Stimulated activated CD4-positive, alpha-beta T cell treated with anti-CD3 and anti-CD28 coated beads, Interleukin-12 subunit alpha, Interleukin-12 subunit beta, amount 100 ng/mL, for 24 hours (primary cell): ENCODE results near the gene S100PBP.

Source experiments
- DNase-seq, 2 experiments: peaks; one replicate each; pipeline ENCODE4 v3.0.0-alpha.2; 2020; ENCODE audit warnings: low read depth in 2 of 2

The S100PBP gene

DNA sequence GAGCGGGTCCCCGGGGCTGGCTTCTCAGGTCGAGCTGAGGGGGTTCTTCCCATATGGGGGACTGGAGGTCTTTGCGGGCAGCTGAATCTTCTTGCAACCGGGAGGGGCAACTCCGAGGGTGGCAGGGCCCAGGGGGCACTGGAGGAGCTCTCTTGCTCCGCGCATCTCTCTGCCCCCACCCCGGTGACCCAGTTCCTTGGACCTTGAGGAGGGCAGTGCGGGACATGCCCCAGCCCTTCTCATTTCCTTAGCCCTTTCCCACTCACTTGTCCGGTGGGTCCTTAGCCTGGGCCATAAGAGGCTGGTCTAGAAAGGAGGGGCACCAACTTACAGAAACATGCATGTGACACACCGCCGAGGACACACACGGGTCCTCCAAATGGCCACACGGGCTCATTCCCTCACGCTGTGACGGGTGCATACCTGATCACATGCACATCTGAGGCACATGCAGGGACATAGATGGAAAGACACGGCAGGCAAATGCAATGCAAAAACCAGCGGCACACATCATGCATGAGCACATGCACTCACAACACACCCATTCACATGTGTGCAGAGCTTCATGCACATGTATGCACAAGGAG is 69.5 kb downstream of the S100PBP start:
- DNase-seq: no peak

DNA sequence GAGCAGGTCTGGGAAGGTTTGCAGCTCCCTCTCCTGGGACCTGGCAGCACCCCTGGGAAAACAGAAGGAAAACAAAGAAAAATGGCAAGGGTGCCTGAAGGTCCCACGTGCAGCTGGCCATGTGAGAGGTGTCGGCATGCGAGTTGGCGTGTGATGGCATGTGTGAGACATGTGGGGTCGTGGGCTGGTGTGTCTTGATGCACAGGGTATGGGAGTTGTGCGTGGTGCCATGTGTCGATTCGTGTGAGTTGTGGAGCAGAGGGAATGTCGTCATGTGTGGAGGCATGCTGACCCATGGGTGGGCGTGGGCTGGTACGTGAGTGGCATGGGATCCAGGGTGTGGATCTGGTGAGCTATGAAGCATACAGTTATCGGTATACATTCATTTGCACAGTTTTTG is 70.2 kb downstream of the S100PBP start:
- no peak for DNase-seq

- no peak for DNase-seq
These were observed 70.7 kb downstream of the S100PBP start for GRCh38 chr1:32888134-32888533.

GRCh38 chr1:32888677-32889420 is 71.4 kb downstream of the S100PBP start:
- no peak for DNase-seq

- DNase-seq: no peak
These were observed 72.4 kb downstream of the S100PBP start for GRCh38 chr1:32889731-32890278.

DNA sequence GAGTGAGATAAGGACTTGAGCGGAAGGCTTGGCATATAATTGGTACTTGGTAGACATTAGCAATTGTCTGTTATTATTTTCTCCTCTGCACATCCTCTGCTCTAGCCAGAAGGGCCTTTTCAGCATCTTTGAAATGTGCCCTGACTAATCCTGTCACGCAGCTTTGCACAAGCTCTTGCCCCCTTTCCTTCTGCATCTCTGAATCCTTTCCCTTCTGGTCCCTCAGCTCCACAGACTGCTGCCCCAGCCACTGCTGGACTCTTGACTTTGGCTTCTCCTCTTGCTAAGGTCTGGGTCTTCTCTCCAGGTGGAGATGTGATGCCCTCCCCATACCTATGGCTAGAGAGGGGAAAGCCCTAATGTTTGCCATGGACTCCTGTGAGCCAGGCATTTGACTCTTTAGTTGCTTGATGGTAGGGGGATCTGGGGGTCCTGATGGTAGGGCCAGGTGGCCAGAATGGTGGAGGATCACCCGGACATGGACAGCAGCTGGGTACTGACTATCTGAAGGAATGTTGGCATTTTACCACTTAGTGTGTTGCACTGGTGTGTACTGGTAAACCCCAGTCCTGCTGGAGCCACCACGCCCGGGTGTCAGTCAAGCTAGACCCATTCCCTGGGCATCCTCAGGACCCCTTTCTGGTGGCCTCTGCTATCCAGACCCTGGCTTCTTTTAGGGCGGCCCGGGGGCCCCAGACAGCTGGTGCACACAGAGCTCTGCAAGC is 73.2 kb downstream of the S100PBP start:
- no peak for DNase-seq

- no peak for DNase-seq
These were observed 73.8 kb downstream of the S100PBP start for GRCh38 chr1:32891241-32891570.

- no peak for DNase-seq
These were observed 74.2 kb downstream of the S100PBP start for GRCh38 chr1:32891630-32892029.

- DNase-seq: peak in 1 of 2 experiments; percentile 30
These were observed 75.1 kb downstream of the S100PBP start for GRCh38 chr1:32892368-32893197.

GRCh38 chr1:32893198-32894018 is 76.0 kb downstream of the S100PBP start:
- DNase-seq: peak in 1 of 2 experiments; percentile 14

DNA sequence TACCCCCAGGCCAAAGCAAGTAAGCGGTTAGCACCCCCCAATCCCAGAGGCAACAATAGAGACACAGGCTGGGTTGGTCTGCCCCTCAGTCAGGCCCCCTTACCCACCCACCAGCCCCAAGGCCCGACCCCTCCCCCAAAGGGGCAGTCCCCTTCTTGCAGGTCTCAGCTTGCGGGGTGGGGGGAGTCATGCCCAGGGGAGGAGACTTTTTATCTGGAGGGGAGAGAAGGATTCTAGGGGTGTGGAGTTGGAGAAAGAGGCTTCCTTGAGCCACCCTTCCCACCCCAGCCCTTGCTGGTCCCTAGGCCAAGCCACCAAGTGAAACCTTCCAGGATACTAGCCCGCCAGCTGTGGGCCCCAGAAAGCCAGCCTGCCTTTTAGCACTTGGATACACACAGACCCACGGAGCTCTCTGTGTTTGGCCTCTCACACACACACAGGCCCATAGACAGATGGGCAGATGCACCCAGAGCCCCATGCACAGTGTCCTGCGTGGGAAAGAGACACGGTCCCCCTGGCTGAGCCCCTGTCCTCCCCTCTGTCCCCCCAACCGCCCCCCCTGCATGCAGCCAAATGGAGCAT is 76.7 kb downstream of the S100PBP start:
- no peak for DNase-seq

GRCh38 chr1:32894681-32895080 is 77.2 kb downstream of the S100PBP start:
- no peak for DNase-seq

GRCh38 chr1:32895325-32896215 is 78.1 kb downstream of the S100PBP start:
- DNase-seq: no peak

DNA sequence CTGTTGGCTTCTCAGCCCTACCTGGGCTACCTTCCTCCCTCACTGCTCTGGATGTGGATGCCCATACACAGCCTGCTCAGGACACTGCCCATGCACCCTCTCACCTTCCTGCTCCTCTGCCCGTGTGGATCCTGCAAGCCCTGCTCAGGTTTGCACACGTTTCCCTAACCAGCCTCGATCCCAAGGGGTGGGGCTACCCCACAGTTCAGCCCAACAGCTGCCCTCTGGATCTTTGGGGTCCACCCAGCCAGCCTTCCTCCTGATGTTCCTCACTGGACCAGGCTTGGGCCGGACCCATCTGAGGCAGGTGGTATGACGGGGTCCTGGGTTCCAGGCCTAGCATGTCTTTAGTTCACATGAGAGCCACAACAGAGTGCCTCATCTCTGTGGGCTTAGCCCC is 79.0 kb downstream of the S100PBP start:
- no peak for DNase-seq

DNA sequence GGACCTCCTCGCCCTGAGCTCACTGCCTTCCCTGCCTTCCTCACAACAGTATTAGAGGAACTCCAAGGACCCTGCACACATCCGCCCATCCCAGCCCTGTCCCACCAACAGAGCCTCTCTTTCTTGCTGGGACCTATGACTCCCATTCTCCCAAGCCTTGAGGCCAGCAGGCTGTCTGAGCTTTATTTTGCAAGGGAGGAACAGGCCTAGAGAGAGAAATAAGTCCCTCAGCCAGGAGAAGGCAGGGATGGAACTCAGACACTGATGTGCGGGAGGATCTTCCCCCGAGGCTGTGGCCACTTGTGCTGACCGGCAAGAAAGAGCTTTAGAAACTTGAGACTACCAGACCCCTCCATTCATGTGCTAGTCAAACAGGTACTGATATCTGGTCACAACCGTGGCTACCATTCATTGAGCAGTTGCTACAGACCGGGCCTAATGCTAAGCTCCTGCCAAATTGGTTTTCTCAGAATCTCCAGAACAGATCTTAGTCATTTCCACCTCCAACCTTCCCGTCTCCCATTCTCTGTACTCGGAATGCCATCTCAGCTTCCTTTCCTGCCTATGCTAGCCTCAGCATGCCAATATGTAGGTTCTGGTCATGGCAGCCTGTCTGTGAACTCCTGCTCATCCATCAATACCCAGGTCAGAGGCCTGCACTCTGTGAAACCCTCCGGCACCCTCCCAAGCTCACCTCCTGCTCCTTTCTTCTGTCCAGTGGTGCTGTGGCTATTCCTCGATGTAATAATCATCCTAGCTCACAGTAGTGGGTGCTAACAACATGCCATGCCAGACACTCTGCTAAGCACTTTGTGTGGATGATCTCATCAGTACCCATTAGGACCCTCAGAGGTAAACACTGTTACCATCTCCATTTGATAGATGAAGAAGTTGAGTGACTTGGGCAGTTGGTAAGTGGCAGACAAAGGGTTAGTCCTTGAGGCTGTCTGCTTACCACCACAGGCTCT is 79.9 kb downstream of the S100PBP start:
- no peak for DNase-seq

DNA sequence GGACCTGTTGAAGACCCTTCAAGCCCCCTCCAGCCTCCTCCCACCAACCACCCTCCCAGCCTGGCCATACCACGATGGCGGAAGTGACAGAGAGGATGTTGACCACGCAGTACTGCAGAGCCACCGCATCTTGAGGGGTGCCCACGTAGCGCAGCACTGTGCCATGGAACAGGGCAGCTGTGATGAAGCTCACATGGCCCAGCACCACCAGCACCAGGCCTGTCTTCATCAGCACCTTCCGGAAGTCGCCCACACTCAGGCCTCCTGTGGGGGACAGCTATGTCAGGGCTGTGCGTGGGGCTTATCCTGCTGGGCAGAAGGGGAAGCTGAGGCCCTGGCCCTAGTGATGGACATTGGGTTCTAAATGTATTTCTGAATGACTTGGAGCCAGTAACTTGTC is 80.6 kb downstream of the S100PBP start:
- DNase-seq: no peak

DNA sequence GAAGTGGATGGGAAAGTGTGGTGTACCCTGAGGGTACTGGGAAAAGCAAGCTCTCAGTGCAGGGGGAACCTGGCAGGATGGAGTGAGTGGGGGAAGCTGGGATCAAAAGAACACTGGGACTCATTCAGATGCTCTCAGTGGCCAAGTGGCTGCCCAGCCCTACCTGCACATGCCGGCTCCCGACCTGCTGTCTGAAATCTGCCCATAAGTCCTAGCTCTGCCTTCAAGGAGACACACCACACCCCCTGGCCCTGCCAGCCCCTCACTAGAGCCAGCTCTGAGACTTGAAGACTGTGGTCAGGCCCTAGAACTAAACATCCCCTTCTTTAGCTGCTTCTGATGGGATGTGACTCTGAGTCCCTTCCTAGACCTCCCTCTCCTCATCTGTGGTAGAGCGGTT is 81.5 kb downstream of the S100PBP start:
- DNase-seq: no peak

DNA sequence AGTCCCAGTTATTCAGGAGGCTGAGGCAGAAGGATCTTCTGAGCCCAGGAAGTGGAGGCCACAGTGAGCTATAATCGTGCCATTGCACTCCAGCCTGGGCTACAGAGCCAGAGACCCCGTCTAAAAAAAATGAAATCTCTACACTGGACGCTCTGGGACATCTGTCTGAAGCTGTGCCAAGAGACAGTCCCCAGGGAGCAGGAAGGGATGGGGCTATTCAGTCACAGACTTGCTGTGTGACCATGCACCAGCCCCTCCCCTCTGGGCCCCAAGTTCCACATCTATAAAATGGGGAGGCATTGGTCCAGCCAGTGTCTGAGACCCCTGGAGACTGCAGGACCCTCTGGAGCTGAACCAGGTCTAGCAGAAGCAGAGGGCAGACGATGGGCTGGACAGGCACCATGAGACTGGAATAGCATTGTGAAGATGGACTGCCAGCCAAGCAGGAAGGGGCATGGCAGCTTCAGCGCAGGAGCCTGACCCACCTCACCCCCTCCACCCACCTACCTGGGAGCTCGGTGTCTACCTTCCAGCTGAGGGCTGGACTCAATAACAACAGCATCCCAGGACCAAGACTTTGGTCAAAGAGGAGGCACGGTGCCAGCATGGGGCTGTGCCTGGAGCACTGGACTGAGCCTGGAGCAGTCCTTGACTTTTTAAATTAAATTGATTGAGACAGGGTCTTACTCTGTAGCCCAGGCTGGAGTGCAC is 82.3 kb downstream of the S100PBP start:
- DNase-seq: no peak
